Testis (tissue), 2 donors: ENCODE data around the gene IL1RAPL2.

Experiments used
- POLR2A ChIP-seq: fragments of 450-650 bp; IDR thresholded peaks from one replicate; pipeline ENCODE4 v1.6.1; 2017; ENCODE audit warnings: antibody characterized with exemption, mild to moderate bottlenecking, moderate library complexity
- TF ChIP-seq, protein P1 (sequence below), 3 experiments: fragments of 450-650 bp in 2 of 3; fragments of 200-600 bp in 1 of 3; sonication (generic) in 1 of 3; IDR thresholded peaks; one replicate each; pipeline ENCODE4 v1.5.1; 2016 to 2019; ENCODE audit warnings: antibody characterized with exemption in 3 of 3, mild to moderate bottlenecking in 2 of 3, moderate library complexity in 1 of 3

- TF ChIP-seq, protein P1, sequence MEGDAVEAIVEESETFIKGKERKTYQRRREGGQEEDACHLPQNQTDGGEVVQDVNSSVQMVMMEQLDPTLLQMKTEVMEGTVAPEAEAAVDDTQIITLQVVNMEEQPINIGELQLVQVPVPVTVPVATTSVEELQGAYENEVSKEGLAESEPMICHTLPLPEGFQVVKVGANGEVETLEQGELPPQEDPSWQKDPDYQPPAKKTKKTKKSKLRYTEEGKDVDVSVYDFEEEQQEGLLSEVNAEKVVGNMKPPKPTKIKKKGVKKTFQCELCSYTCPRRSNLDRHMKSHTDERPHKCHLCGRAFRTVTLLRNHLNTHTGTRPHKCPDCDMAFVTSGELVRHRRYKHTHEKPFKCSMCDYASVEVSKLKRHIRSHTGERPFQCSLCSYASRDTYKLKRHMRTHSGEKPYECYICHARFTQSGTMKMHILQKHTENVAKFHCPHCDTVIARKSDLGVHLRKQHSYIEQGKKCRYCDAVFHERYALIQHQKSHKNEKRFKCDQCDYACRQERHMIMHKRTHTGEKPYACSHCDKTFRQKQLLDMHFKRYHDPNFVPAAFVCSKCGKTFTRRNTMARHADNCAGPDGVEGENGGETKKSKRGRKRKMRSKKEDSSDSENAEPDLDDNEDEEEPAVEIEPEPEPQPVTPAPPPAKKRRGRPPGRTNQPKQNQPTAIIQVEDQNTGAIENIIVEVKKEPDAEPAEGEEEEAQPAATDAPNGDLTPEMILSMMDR (IDR thresholded peaks at IDR 0.05), result no peak
- no peak for TF ChIP-seq POLR2A
These were observed 1068.2 kb downstream of the IL1RAPL2 start for GRCh38 chrX:105634180-105634579.
